Measurements from ENCODE around the gene DAAM1.

GRCh38 chr14:59331217-59331616 lies 142.8 kb downstream of the DAAM1 start:
- TF ChIP-seq POLR2A (IDR thresholded peaks at IDR 0.05): no peak
- TF ChIP-seq CTCF (IDR thresholded peaks at IDR 0.05): no peak

Measured in uterus (tissue), 2 donors.